Mucosa of stomach (tissue), 1 donor: ENCODE measurements around the gene PFKP.
A peak's percentile ranks its signal among the peaks of the same experiment; 100 is the strongest.
"Not testable (repeated sequence)": the region's sequence is repeated elsewhere in the genome, so short reads cannot be mapped to it uniquely, and the experiment has no call there.

ENCODE experiments used
- H3K27me3 ChIP-seq: one replicate; pipeline ENCODE4 v1.7.0; 2013; ENCODE audit warnings: mild to moderate bottlenecking, low read length; ENCODE audit not compliant: control insufficient read depth, insufficient read depth
- H3K36me3 ChIP-seq: one replicate; pipeline ENCODE4 v1.7.0; 2013; ENCODE audit warnings: low read length; ENCODE audit not compliant: control insufficient read depth, insufficient read depth
- H3K4me1 ChIP-seq: one replicate; pipeline ENCODE4 v1.7.0; 2013; ENCODE audit warnings: mild to moderate bottlenecking, low read length; ENCODE audit not compliant: control insufficient read depth, insufficient read depth
- H3K4me3 ChIP-seq: one replicate; pipeline ENCODE4 v1.7.0; 2013; ENCODE audit warnings: low read length
- H3K9ac ChIP-seq: one replicate; pipeline ENCODE4 v1.7.0; 2013; ENCODE audit warnings: mild to moderate bottlenecking, low read length, moderate library complexity
- H3K9me3 ChIP-seq: one replicate; pipeline ENCODE4 v1.7.0; 2013; ENCODE audit warnings: mild to moderate bottlenecking, low read length, moderate library complexity; ENCODE audit not compliant: control insufficient read depth
- donor health status: Pancreatic carcinoma.

The PFKP gene

GRCh38 chr10:3171488-3171887 is 104.1 kb downstream of the PFKP start:
- H3K4me3 ChIP-seq, H3K36me3 ChIP-seq, H3K9me3 ChIP-seq, H3K27me3 ChIP-seq, H3K4me1 ChIP-seq: not testable (repeated sequence)
- peak overlapping the region; percentile 80 for H3K9ac ChIP-seq

DNA sequence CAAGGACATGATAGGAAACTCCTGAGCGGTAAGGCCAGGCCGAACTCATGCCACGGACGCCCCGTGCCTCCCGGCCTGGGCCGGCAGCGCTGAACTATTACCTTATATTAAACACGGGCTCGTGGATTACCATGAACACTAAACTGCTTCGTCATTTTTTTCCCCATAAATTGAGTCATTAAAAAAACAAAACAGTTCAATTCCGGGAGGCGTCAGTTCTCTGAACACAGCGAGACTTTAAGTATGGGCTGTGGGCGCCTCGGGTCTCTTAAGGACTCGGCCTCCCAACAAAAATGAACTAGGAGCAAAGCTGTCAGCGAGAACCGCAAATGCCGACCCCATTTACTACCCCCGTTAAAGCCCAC is 104.7 kb downstream of the PFKP start:
- Histone ChIP-seq H3K9me3 (no peaks in the 10 kb centered on the region), H3K4me1 (peaks cover 9% of the 10 kb centered on the region), H3K9ac (peak overlapping the region; percentile 80), H3K36me3 (no peaks in the 10 kb centered on the region), H3K4me3 (peak overlapping the region; percentile 76), H3K27me3 (no peaks in the 10 kb centered on the region)

DNA sequence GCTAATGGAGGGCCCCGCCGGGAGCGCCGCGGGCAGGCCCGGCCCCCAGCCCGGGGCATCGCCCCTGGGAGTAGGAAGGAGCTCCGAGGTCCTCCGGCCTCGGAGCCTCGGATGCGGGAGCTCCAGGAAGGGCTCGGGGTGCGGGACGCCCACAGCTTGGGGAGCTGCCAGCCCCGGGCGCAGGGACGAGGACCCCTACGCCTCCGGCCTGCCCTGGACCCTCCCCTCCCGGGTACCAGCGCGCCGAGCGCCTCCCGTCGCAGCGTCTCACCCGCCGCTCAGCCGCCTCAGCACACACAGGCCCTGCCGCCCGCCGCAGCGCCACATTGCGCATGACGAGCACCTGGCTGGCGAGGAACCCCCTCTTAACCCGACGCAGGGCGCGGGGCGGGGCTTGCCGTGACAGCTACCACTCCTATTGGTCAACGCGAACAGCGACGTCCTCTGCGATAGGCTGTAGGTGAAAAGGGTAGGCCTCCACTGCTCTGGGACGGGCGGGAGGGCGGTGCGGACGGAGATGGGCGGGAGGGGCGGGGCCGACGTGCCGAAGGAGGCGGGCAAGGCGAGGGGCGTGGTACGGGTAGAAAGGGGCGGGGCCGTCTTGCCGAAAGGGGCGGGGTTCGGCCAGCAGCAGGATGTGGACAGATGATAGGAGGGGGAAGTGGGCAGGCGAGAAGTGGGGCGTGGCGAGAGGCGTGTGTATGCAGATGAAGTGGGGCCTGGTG is 105.3 kb downstream of the PFKP start, which contains the start of gene PITRM1:
Gene PITRM1 (minus strand): TSS at position 337 of the 725 bp plus-strand sequence. CDS start 10 bp downstream, at position 327.
- H3K27me3 ChIP-seq: no peaks in the 10 kb centered on the region
- H3K4me3 ChIP-seq: peak within 1 kb of the TSS; percentile 76
- H3K36me3 ChIP-seq: no peaks in the 10 kb centered on the region
- peaks cover 9% of the 10 kb centered on the region for H3K4me1 ChIP-seq
- H3K9ac ChIP-seq: peak within 1 kb of the TSS; percentile 80
- no peaks in the 10 kb centered on the region for H3K9me3 ChIP-seq

- Histone ChIP-seq H3K27me3 (no peaks in the 10 kb centered on the region), H3K9ac (no peak overlapping the region), H3K4me3 (peak overlapping the region; percentile 38)
These were observed 106.0 kb downstream of the PFKP start for GRCh38 chr10:3173171-3173878.

GRCh38 chr10:3178042-3178441 is 110.7 kb downstream of the PFKP start:
- Histone ChIP-seq H3K4me3 (no peak overlapping the region), H3K27me3 (no peaks in the 10 kb centered on the region), H3K9me3 (no peaks in the 10 kb centered on the region), H3K9ac (no peak overlapping the region), H3K36me3 (no peaks in the 10 kb centered on the region), H3K4me1 (peaks cover 5% of the 10 kb centered on the region)

More at GRCh38 chr10:3173171-3173878, 106.0 kb downstream of the PFKP start:
- H3K4me1 ChIP-seq: peaks cover 9% of the 10 kb centered on the region
- H3K36me3 ChIP-seq: no peaks in the 10 kb centered on the region
- no peaks in the 10 kb centered on the region for H3K9me3 ChIP-seq

DNA sequence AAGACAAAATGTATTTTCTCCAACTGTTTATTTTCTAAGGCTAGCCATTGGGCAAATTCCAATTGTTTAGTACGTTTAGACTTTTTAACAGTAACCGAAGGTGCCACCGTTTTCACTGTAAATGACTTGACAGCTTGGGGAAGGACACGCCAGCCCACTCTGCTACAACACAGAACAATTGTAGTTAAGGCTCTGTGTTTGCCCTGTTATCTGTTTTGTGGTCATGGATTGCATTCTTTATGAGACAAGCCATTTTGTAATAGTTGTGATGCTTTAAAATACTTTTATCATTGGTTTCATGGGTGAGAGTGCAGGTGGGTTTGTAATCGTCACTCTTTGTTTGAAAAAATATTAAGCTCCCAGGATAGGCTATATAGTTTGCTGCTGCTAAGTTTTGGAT is 111.8 kb downstream of the PFKP start:
- Histone ChIP-seq H3K4me1 (no peaks in the 10 kb centered on the region), H3K27me3 (no peaks in the 10 kb centered on the region), H3K36me3 (no peaks in the 10 kb centered on the region), H3K4me3 (no peak overlapping the region), H3K9me3 (no peaks in the 10 kb centered on the region), H3K9ac (no peak overlapping the region)

- Histone ChIP-seq H3K4me1 (no peaks in the 10 kb centered on the region), H3K36me3 (no peaks in the 10 kb centered on the region), H3K9me3 (no peaks in the 10 kb centered on the region), H3K4me3 (no peak overlapping the region), H3K27me3 (no peaks in the 10 kb centered on the region), H3K9ac (no peak overlapping the region)
These were observed 113.1 kb downstream of the PFKP start for GRCh38 chr10:3180355-3181025.

- Histone ChIP-seq H3K36me3 (no peaks in the 10 kb centered on the region), H3K9me3 (no peaks in the 10 kb centered on the region), H3K4me1 (no peaks in the 10 kb centered on the region)
These were observed 118.0 kb downstream of the PFKP start for GRCh38 chr10:3185386-3185785.

DNA sequence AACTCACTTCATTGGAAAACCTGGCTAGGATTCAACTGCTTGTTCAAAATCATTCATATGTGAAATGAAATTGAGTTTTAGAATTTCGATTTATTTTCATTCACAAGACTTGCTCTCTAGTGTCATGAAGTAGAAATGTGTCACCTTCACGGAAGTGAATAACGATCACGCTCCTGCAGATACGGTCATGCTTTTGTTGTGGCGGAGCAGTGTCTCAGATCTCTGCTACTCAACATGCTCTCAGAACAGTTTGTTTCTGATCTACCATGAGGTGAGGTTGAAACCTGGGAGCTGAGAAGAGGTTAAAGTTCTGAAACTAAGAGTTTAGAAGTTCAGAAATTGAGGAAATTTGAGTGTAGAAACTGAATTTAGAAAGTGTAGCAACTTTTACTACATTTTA is 119.0 kb downstream of the PFKP start:
- H3K4me1 ChIP-seq: no peaks in the 10 kb centered on the region

More at GRCh38 chr10:3185386-3185785, 118.0 kb downstream of the PFKP start:
- H3K27me3 ChIP-seq: no peaks in the 10 kb centered on the region
- H3K9ac ChIP-seq: no peak overlapping the region
- H3K4me3 ChIP-seq: no peak overlapping the region

More for the DNA sequence above, 119.0 kb downstream of the PFKP start:
- Histone ChIP-seq H3K36me3 (no peaks in the 10 kb centered on the region), H3K27me3 (no peaks in the 10 kb centered on the region), H3K4me3 (no peak overlapping the region), H3K9me3 (no peaks in the 10 kb centered on the region), H3K9ac (no peak overlapping the region)
